ENCODE data around the gene PRDM2. TPM values are rescaled to one million over a fixed set of nuclear protein-coding genes. Genes with fewer than 3 reads are reported as not detected.

Gene PRDM2
- total RNA-seq, 4 donors from 2014 or later, result 54.4 to 99.1 (median 63.1) TPM

GRCh38 chr1:13749543-13750341, 49.8 kb downstream of the PRDM2 start:
- Histone ChIP-seq H3K4me1 (peaks cover 51% of the 10 kb centered on the region), H3K27me3 (no peaks in the 10 kb centered on the region), H3K27ac (peak overlapping the region; percentile 97), H3K9me3 (no peaks in the 10 kb centered on the region), H3K4me3 (peak overlapping the region; percentile 90), H3K36me3 (peaks cover 7% of the 10 kb centered on the region)
- TF ChIP-seq POLR2AphosphoS5 (IDR thresholded peaks at IDR 0.05), result peak in 1 of 3 donors; percentile 7
- TF ChIP-seq, protein P1, sequence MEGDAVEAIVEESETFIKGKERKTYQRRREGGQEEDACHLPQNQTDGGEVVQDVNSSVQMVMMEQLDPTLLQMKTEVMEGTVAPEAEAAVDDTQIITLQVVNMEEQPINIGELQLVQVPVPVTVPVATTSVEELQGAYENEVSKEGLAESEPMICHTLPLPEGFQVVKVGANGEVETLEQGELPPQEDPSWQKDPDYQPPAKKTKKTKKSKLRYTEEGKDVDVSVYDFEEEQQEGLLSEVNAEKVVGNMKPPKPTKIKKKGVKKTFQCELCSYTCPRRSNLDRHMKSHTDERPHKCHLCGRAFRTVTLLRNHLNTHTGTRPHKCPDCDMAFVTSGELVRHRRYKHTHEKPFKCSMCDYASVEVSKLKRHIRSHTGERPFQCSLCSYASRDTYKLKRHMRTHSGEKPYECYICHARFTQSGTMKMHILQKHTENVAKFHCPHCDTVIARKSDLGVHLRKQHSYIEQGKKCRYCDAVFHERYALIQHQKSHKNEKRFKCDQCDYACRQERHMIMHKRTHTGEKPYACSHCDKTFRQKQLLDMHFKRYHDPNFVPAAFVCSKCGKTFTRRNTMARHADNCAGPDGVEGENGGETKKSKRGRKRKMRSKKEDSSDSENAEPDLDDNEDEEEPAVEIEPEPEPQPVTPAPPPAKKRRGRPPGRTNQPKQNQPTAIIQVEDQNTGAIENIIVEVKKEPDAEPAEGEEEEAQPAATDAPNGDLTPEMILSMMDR (IDR thresholded peaks at IDR 0.05), result no peak
- 0% methylated on average over 22 of the region's 81 CpGs for WGBS
- DNase-seq (ENCODE audit: low spot score in 2 of 2), result peak; percentile 84 to 88

DNA sequence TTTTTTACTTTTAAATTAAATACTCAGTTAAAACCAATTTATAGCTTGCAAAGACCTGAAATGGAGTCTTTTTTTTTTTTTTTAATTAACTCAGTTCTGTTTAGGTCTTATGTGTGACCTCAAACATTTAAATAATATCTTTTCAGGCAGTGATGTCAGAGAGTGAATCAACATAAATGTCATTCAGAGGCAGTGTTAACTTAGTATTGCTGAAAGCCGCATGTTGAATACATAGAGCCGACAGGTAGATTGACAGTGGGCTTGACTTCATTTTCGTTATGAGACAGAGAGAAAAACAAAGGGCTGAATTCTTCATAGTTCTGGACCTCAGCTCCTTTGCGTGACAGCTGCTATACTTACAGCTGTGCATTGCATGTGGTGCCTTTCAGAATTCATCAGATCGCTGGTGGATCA, 51.5 kb downstream of the PRDM2 start:
- H3K9me3 ChIP-seq, result no peaks in the 10 kb centered on the region
- 53% methylated on average over 5 of the region's 5 CpGs for WGBS
- no peak overlapping the region for H3K27ac ChIP-seq
- peak overlapping the region; percentile 90 for H3K4me3 ChIP-seq
- peaks cover 7% of the 10 kb centered on the region for H3K36me3 ChIP-seq
- peaks cover 56% of the 10 kb centered on the region for H3K4me1 ChIP-seq
- TF ChIP-seq, protein P1 (IDR thresholded peaks at IDR 0.05), result no peak
- no peak for TF ChIP-seq POLR2A (IDR thresholded peaks at IDR 0.05)
- TF ChIP-seq POLR2AphosphoS5 (IDR thresholded peaks at IDR 0.05), result no peak
- TF ChIP-seq EP300 (IDR thresholded peaks at IDR 0.05), result no peak
- H3K27me3 ChIP-seq, result no peaks in the 10 kb centered on the region
- DNase-seq (ENCODE audit: low spot score in 2 of 2), result no peak

DNA sequence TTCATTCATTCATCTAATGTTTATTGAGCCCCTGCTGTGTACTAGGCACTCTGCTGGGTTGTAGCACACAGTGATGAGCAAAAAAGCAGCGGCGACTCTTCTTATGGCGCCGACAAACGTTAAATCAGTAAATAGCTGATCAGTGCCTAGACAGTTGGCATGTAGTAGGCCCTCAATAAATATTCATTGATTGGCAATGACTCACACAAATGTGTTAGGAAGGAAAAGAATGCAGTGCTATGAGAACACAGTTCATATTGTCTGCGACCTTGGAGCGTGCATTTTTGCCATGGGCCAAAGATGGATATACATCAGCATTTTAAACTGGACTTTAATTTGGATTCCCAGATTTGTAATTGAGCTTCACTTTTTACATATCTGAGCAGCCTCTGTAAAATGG, 52.0 kb downstream of the PRDM2 start:
- DNase-seq (ENCODE audit: low spot score in 2 of 2), result no peak
- WGBS, result 57% methylated on average over 7 of the region's 7 CpGs
- H3K27me3 ChIP-seq, result no peaks in the 10 kb centered on the region
- H3K27ac ChIP-seq, result no peak overlapping the region
- H3K4me1 ChIP-seq, result peaks cover 62% of the 10 kb centered on the region
- TF ChIP-seq EP300 (IDR thresholded peaks at IDR 0.05) (no peak), POLR2A (IDR thresholded peaks at IDR 0.05) (no peak), POLR2AphosphoS5 (IDR thresholded peaks at IDR 0.05) (no peak)
- TF ChIP-seq, protein P1 (IDR thresholded peaks at IDR 0.05), result no peak
- H3K9me3 ChIP-seq, result no peaks in the 10 kb centered on the region
- H3K4me3 ChIP-seq, result peak overlapping the region; percentile 90
- peaks cover 7% of the 10 kb centered on the region for H3K36me3 ChIP-seq

DNA sequence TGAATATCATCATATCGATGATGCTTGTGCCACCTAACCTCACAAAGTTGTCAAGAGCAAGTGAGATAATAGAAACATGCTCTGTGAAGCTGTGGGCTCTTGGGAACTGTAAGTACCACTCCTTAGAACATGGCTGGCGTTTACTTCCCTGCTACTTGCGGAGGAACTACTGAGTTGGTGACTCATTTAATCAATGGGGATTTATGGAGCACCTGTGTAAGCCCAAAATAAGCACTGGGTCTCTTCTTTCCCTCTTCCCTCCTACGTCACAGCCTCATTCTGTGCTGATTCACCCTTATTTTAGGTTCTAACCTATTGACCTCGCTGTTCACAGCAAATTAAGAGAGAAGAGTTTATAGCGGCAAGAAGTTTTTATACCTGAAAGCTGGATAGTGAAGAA, 52.9 kb downstream of the PRDM2 start:
- Histone ChIP-seq H3K4me1 (peaks cover 65% of the 10 kb centered on the region), H3K36me3 (peaks cover 7% of the 10 kb centered on the region), H3K27ac (no peak overlapping the region), H3K9me3 (no peaks in the 10 kb centered on the region), H3K4me3 (no peak overlapping the region), H3K27me3 (no peaks in the 10 kb centered on the region)
- DNase-seq (ENCODE audit: low spot score in 2 of 2), result no peak
- WGBS, result 83% methylated on average over 6 of the region's 6 CpGs
- TF ChIP-seq POLR2A (IDR thresholded peaks at IDR 0.05), result no peak
- no peak for TF ChIP-seq EP300 (IDR thresholded peaks at IDR 0.05)
- no peak for TF ChIP-seq POLR2AphosphoS5 (IDR thresholded peaks at IDR 0.05)
- TF ChIP-seq, protein P1 (IDR thresholded peaks at IDR 0.05), result no peak

DNA sequence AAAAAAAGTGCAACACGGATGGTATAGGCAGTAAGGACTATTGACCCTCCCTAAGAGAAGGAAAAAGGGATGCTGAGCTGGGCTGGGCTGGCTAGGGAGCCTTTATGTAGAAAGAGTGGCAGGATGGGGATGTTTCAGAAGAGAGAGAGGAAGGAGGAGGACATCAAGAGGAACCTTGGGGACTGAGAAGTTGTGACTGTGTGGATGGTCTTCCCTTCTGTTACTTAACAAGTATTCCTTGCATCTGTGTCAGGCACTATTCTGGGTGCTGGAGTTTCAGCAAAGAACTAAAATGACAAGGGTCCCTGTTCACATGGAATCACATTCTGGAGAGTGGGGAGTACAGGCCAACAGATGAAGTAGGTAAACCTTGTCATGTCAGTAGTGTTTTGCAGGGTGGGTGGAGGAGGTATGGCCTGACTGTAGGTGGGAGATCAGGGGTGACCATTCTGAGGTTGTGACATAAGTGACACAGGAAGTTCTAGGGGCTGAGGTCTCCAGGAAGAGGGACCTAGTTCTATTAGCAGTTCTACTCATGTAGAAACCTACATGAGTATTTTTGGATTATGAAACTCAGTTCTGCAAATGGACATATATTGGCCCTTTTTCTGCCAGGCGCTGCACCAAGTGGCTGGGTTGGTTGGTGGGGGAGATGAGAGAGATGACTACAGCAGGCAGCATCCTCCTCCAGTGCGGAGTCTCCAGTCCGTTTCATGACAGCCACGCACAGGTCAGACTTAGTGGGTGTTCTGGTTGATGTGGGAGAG, 53.8 kb downstream of the PRDM2 start:
- 76% methylated on average over 5 of the region's 5 CpGs for WGBS

More for the DNA sequence above, 53.8 kb downstream of the PRDM2 start:
- H3K27ac ChIP-seq, result no peak overlapping the region
- peaks cover 7% of the 10 kb centered on the region for H3K36me3 ChIP-seq
- peaks cover 67% of the 10 kb centered on the region for H3K4me1 ChIP-seq
- no peak for DNase-seq (ENCODE audit: low spot score in 2 of 2)
- H3K27me3 ChIP-seq, result no peaks in the 10 kb centered on the region
- TF ChIP-seq EP300 (IDR thresholded peaks at IDR 0.05) (no peak), POLR2A (IDR thresholded peaks at IDR 0.05) (no peak), POLR2AphosphoS5 (IDR thresholded peaks at IDR 0.05) (no peak)
- TF ChIP-seq, protein P1 (IDR thresholded peaks at IDR 0.05), result no peak
- no peak overlapping the region for H3K4me3 ChIP-seq
- no peaks in the 10 kb centered on the region for H3K9me3 ChIP-seq

All from suprapubic skin (tissue), 4 donors.